Tibial nerve (tissue), 4 donors: Measurements from ENCODE around the gene LAMC2. TPM values are rescaled to one million over a fixed set of nuclear protein-coding genes. Genes with fewer than 3 reads are reported as not detected.

Source experiments
- DNase-seq, 2 donors: peaks; one replicate each; pipeline ENCODE4 v3.0.0-alpha.2; 2019; ENCODE audit warnings: low spot score in 2 of 2
- H3K27ac ChIP-seq, 4 donors: fragments of 200-600 bp; sonication (generic) in 3 of 4; one replicate each; pipeline ENCODE4 v1.5.1; 2017 to 2019; ENCODE audit warnings: mild to moderate bottlenecking in 1 of 4
- H3K27me3 ChIP-seq, 2 donors: fragments of 200-600 bp; sonication (generic) in 1 of 2; one replicate each; pipeline versions ENCODE4 v1.5.1 to v1.6.0; 2017 to 2019
- H3K36me3 ChIP-seq, 3 donors: fragments of 200-600 bp; sonication (generic); one replicate each; pipeline ENCODE4 v1.5.1; 2018 to 2019
- H3K4me1 ChIP-seq, 4 donors: fragments of 200-600 bp; sonication (generic) in 3 of 4; one replicate each; pipeline ENCODE4 v1.5.1; 2017 to 2019
- H3K4me3 ChIP-seq, 4 donors: fragments of 200-600 bp; sonication (generic) in 3 of 4; one replicate each; pipeline ENCODE4 v1.5.1; 2017 to 2019; ENCODE audit warnings: mild to moderate bottlenecking in 1 of 4, moderate library complexity in 1 of 4
- H3K9me3 ChIP-seq, 4 donors: fragments of 200-600 bp; sonication (generic) in 3 of 4; one replicate each; pipeline ENCODE4 v1.5.1; 2017 to 2019
- CTCF ChIP-seq, 5 experiments: fragments of 200-600 bp in 3 of 5; fragments of 450-650 bp in 2 of 5; sonication (generic) in 3 of 5; IDR thresholded peaks; one replicate each; pipeline ENCODE4 v1.5.1; 2016 to 2019; ENCODE audit warnings: antibody characterized with exemption in 5 of 5, mild to moderate bottlenecking in 3 of 5, moderate library complexity in 2 of 5
- EP300 ChIP-seq, 2 donors: sonication (generic); formaldehyde crosslinking; IDR thresholded peaks; one replicate each; pipeline ENCODE4 v1.6.1; 2017; ENCODE audit warnings: antibody characterized with exemption in 2 of 2, mild to moderate bottlenecking in 1 of 2
- POLR2A ChIP-seq, 2 donors: fragments of 450-650 bp; IDR thresholded peaks; one replicate each; pipeline ENCODE4 v1.6.1; 2017; ENCODE audit warnings: antibody characterized with exemption in 2 of 2, mild to moderate bottlenecking in 2 of 2, moderate library complexity in 2 of 2
- WGBS, 2 donors: methylation state at CpG; one replicate each; pipeline ENCODE4 v1.1.5; 2018; 5-methylcytosine and 5-hydroxymethylcytosine counted together
- total RNA-seq, 4 donors: library from RNA; depleted of rRNA; stranded (reverse); fragments of >200 nt; gene quantifications; one replicate each; pipeline ENCODE4 v1.1.0, GENCODE V29; 2016

Gene LAMC2
- total RNA-seq, 4 donors from 2014 or later, result 4.5 to 11.9 (median 8.1) TPM

GRCh38 chr1:183198463-183198862, 12.4 kb downstream of the LAMC2 start:
- TF ChIP-seq EP300 (IDR thresholded peaks at IDR 0.05) (no peak), CTCF (IDR thresholded peaks at IDR 0.05) (no peak), POLR2A (IDR thresholded peaks at IDR 0.05) (no peak)
- 61 to 68% methylated on average over 9 of the region's 9 CpGs for WGBS, 2 donors
- no peak overlapping the region for H3K4me3 ChIP-seq
- H3K27me3 ChIP-seq, result no peaks in the 10 kb centered on the region
- no peak for DNase-seq
- no peak overlapping the region for H3K27ac ChIP-seq
- no peaks in the 10 kb centered on the region for H3K4me1 ChIP-seq
- H3K36me3 ChIP-seq, result no peaks in the 10 kb centered on the region
- H3K9me3 ChIP-seq, result no peaks in the 10 kb centered on the region

DNA sequence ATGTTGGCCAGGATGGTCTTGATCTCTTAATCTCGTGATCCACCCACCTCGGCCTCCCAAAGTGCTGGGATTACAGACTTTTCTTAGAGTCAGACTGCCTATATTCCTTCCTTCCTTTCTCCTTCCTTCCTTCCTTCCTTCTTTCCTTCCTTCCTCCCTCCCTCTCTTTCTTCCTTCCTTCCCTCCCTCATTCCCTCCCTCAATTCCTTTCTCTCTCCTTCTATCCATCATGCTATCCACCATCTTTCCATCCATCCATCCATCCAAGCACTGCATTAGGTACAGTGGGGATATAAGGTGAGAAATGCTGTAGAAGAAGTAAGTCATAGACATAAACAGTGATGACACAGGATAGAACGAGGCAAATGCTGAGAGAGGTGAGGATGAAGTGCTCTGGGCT, 13.2 kb downstream of the LAMC2 start:
- 93 to 99% methylated on average over 3 of the region's 3 CpGs for WGBS, 2 donors
- H3K27me3 ChIP-seq, result no peaks in the 10 kb centered on the region
- DNase-seq, result no peak
- no peaks in the 10 kb centered on the region for H3K9me3 ChIP-seq
- no peak for TF ChIP-seq CTCF (IDR thresholded peaks at IDR 0.05)
- TF ChIP-seq EP300 (IDR thresholded peaks at IDR 0.05), result no peak
- TF ChIP-seq POLR2A (IDR thresholded peaks at IDR 0.05), result no peak
- no peak overlapping the region for H3K4me3 ChIP-seq
- H3K27ac ChIP-seq, result no peak overlapping the region
- H3K4me1 ChIP-seq, result no peaks in the 10 kb centered on the region
- H3K36me3 ChIP-seq, result no peaks in the 10 kb centered on the region

- no peak for DNase-seq
- H3K9me3 ChIP-seq, result no peaks in the 10 kb centered on the region
- TF ChIP-seq CTCF (IDR thresholded peaks at IDR 0.05), result no peak
- TF ChIP-seq EP300 (IDR thresholded peaks at IDR 0.05), result no peak
- no peak for TF ChIP-seq POLR2A (IDR thresholded peaks at IDR 0.05)
- no peaks in the 10 kb centered on the region for H3K36me3 ChIP-seq
- H3K27ac ChIP-seq, result peak overlapping the region in 1 of 4 donors; percentile 16
- WGBS, 2 donors, result 66 to 72% methylated on average over 9 of the region's 9 CpGs
- H3K4me3 ChIP-seq, result no peak overlapping the region
- H3K4me1 ChIP-seq, result no peaks in the 10 kb centered on the region
- H3K27me3 ChIP-seq, result no peaks in the 10 kb centered on the region
These were observed 14.4 kb downstream of the LAMC2 start for GRCh38 chr1:183200451-183200850.

DNA sequence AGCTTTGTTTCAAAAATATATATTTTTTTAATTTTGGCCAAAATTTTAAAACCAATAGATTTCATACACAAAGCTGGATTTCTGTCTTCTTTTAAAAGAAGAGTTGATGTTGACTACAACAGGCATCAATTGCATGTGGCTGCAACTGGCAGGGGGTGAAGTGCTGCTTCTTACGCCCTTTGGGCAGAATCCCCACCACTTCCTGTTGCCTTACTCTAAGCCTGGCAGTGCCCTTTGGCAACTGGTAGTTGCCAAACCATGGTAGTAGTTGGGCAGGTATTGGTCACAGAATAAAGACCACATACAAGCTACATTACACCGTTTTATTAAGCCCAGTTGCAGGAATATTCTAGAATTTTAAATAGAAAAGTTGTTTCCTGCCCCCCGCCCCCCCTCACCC, 17.0 kb downstream of the LAMC2 start:
- WGBS, 2 donors, result 90 to 96% methylated on average over 3 of the region's 3 CpGs
- DNase-seq, result no peak
- Histone ChIP-seq H3K4me1 (no peaks in the 10 kb centered on the region), H3K27ac (no peak overlapping the region), H3K4me3 (no peak overlapping the region), H3K36me3 (no peaks in the 10 kb centered on the region), H3K27me3 (no peaks in the 10 kb centered on the region), H3K9me3 (no peaks in the 10 kb centered on the region)
- TF ChIP-seq CTCF (IDR thresholded peaks at IDR 0.05) (no peak), EP300 (IDR thresholded peaks at IDR 0.05) (no peak), POLR2A (IDR thresholded peaks at IDR 0.05) (no peak)

GRCh38 chr1:183205196-183205781, 19.2 kb downstream of the LAMC2 start:
- 73 to 77% methylated on average over 3 of the region's 3 CpGs for WGBS, 2 donors

More at GRCh38 chr1:183205196-183205781, 19.2 kb downstream of the LAMC2 start:
- Histone ChIP-seq H3K27me3 (no peaks in the 10 kb centered on the region), H3K9me3 (no peaks in the 10 kb centered on the region), H3K27ac (no peak overlapping the region), H3K36me3 (no peaks in the 10 kb centered on the region), H3K4me1 (no peaks in the 10 kb centered on the region), H3K4me3 (no peak overlapping the region)
- peak in 1 of 2 donors; percentile 80 for TF ChIP-seq EP300 (IDR thresholded peaks at IDR 0.05)
- no peak for TF ChIP-seq POLR2A (IDR thresholded peaks at IDR 0.05)
- DNase-seq, result peak in 1 of 2 donors; percentile 45
